ENCODE data around the gene IL6R.

DNA sequence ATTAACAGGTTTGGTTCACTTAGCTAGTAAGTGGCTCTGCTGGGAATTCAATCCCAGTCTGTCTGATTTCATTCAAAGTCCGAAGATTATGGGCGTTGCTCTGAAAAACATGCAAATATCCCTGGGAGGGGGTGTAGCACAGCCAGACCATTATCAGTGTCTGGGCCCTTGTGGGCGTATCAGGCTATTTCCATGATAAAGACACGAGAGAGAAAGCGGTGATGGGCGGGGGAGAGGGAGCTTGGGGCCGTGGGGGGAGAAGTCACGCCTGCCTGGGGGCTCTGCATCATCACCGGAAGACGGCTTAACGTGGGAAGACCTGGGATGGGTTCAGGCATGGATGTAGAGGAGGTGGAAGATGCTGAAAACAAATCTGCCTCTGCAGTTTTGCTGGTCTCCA, 25.8 kb downstream of the IL6R start:
- TF ChIP-seq, protein P1, sequence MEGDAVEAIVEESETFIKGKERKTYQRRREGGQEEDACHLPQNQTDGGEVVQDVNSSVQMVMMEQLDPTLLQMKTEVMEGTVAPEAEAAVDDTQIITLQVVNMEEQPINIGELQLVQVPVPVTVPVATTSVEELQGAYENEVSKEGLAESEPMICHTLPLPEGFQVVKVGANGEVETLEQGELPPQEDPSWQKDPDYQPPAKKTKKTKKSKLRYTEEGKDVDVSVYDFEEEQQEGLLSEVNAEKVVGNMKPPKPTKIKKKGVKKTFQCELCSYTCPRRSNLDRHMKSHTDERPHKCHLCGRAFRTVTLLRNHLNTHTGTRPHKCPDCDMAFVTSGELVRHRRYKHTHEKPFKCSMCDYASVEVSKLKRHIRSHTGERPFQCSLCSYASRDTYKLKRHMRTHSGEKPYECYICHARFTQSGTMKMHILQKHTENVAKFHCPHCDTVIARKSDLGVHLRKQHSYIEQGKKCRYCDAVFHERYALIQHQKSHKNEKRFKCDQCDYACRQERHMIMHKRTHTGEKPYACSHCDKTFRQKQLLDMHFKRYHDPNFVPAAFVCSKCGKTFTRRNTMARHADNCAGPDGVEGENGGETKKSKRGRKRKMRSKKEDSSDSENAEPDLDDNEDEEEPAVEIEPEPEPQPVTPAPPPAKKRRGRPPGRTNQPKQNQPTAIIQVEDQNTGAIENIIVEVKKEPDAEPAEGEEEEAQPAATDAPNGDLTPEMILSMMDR (IDR thresholded peaks at IDR 0.05; ENCODE audit: poor library complexity), result no peak
- TF ChIP-seq EZH2 (IDR thresholded peaks at IDR 0.05; ENCODE audit: borderline replicate concordance), result no peak
- no peak for TF ChIP-seq EZH2phosphoT487 (IDR thresholded peaks at IDR 0.05; ENCODE audit: low read depth, severe bottlenecking, unreplicated experiment)
